SKM-1 (cell line): ENCODE data around the gene PKP1.

Source experiments
- DNase-seq: peaks from one replicate; lab custom pipeline; 2025; ENCODE audit not compliant: unreplicated experiment; lab: John Stamatoyannopoulos, UW

Gene PKP1

DNA sequence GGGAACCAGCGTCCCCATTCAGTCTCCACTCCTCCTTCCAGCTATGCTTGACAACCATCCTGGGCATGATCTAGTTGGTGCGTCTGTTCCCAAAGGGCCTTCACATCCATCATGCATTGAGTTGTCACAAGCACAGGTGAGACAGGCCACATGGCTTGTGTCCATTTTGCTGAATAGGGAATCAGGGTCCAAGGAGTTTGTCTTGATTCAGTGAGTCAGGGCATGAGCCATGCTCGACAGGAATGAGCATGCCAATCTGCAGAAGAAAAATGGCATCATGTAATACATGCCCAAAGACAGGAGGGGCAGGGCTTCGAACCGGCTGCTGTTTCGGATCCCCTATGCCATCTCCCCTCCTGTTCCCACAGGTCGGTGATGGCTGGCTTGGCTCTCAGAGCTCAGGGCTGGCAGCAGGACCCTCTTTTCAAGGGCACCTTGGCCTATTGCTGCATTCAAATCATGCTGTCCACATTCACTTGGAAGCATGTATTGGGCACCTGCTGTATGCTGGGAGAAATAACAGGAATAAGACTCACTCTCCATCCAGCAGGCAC lies 44.5 kb downstream of the PKP1 start:
- no peak for DNase-seq

- DNase-seq, result no peak
These were observed 45.3 kb downstream of the PKP1 start for GRCh38 chr1:201328576-201328975.

DNA sequence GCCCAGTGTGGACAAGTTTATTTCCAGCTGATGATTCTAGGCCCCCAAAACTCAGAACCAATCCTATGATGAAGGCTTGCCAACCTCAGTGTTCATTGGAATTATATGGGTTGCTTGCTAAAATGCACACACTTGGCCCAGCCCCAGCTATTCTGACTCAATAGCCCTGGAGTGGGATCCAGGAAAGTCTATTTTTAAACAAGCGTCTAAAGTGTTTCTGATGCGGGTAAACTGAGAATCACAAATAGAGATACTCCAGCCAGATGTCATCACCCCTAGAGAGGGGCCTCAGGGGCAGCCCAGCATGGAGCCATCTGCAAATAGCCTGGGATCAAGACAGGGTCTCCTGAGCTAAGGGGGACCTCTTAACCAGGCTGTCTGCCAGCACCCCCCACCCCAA lies 46.0 kb downstream of the PKP1 start:
- no peak for DNase-seq

DNA sequence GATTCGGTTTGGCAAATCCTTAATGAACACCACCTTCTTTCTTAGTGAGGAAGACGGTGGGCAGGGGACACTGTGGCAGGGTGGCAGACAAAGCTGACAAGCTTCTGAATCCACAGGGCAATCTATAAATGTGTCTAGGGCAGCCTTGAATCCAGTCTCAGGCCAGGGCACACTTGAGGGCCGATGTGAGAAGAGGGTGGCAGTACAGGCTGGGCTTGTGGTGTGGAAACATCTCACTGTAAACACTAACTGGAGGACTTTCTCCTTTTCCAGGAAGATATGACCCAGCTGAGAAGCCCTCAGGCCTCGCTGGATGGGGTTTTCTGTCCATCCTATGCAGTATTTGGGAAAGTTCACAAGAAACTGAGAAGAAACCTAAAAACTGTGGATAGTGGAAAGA lies 46.5 kb downstream of the PKP1 start:
- DNase-seq, result no peak

- DNase-seq, result no peak
These were observed 47.2 kb downstream of the PKP1 start for GRCh38 chr1:201330541-201330940.

DNA sequence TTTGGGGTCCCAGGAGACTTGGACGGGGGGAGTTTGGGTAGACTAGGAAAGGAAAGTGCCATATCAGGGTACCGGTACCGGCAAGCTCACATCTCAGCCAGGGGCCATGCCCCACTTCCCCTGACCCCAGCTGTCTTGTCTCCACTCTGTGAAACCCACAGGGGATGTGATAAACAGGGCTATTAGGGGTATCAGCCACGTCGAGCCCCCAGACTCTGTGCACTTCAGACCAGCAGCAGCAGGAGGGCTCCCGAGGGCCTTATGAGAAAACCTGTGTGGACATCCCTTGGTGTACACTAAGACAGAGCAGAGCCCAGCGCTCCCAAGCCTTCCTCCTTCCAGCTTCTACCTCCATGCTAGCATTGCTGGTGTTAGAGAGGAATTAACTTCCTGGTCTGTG lies 47.9 kb downstream of the PKP1 start:
- DNase-seq, result no peak

DNA sequence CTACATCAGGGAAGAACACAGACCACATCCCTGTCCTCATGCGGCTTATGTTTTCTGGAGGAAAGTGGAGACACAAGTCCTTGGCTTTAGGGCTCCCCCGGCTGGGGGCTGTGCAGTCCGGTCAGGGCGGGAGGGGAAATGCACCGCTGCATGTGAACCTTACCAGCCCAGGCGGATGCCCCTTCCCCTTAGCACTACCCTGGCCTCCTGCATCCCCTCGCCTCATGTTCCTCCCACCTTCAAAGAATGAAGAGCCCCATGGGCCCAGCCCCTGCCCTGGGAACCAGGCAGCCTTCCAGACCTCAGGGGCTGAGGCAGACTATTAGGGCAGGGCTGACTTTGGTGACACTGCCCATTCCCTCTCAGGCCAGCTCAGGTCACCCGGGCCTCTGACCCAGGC lies 48.7 kb downstream of the PKP1 start:
- no peak for DNase-seq

GRCh38 chr1:201332616-201333335 lies 49.5 kb downstream of the PKP1 start:
- no peak for DNase-seq

DNA sequence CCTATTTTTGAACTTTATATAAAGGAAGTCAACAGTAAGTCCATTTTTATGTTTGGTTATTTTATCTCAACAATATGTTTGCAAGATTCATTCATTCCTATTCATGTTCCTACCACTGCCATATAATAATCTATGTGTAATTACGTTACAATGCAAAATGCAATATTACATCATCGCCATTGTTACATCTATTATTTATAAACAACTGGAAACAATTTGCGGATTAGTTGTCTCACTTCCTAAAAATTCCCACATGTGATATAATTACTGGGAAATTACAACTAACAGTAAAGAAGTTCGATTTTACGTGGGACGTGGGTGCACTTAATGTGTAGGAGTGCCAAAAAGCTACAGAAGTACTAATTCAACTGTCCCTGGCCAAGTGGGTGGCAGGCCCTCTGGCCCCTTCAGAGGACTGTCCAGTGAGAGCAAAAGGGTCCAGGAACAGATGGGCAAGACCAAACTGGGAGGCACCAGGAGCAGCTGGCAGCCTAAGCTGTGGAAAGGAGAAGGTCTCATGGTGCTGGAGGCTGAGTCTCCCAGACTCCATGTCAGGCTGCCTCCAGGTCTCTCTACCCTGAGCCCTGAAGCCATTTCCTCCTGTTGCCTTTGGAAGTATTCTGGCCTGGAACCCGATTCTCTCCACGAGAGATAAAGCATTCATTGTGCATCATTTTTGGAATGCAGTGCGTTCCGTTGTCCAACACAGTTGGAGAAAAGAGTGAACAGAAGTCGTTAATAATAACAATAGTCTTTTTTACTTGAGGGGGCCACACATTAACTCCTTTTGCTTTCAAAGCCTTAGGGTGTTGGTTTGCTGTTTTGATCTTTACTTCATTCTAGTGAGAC lies 51.2 kb downstream of the PKP1 start:
- no peak for DNase-seq

- DNase-seq, result no peak
These were observed 52.0 kb downstream of the PKP1 start for GRCh38 chr1:201335174-201335870.

DNA sequence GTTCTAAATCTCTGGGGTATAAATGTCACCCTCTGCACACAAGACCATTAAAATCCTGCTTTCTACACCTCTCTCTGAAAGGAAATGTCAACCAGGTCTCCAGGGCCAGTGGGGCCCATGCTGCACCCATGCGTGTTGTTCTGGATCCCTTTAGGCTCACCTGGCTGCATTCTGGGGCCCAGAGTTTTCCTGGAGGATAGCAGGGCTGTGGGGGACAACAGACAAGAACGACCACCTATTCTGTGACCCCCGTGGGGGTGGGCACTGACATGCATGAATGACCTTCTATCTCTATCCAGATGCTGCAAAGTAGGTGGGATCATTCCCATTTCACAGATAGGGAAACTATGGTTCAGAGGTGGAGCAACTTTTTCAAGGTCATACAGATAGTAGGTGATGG lies 52.6 kb downstream of the PKP1 start:
- no peak for DNase-seq

DNA sequence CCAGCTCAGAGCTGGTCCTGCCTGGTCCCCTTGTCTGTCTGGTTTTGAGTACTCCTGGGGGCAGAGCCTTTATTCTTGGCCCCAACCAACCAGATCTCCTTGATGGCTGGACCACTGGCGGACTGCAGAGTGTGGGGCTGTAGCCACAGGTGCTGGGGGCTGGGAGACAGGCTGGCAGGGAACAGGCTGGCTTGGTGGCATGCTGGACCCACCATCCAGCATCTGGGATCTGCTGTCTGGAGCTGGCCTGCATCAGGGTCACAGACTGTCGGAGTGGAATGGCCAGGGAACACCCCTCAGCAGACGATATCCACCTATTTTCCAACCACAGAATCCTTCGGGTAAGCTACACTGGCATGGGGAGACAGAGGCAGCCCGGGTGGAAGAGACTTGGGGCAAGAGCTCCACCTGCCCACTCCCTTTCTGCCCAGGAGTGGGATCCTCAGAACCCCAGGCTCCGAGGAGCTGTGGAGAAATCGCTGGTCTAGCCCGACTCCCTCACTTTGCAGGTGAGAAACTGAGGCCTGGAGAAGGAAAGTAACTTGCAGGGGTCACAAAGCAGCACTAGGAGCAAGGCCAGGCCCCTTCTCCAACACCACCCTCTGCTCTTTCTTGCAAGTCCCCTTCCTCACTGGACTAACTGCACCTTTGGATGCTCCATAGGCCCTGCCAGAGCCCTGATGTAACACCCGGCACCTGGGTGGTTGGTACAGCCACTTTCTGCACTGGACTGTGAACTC lies 53.6 kb downstream of the PKP1 start:
- no peak for DNase-seq

DNA sequence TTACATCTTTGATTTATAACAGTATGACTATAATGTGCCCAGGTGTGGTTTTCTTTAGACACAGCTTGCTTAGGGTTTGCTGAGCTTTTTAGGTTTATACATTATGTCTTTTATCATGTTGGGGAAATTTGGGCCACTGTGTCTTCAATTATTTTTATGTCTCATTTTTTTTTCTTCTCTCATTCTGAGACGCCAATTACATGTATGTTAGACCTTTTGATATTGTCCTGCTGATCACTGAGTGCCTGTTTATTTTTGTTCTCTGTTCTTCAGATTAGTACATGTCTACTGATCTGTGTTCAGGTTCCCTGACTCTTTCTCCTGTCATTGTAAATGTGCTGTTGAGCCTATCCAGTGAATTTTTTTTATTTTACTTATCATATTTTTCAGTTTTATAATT lies 58.1 kb downstream of the PKP1 start:
- DNase-seq, result no peak

DNA sequence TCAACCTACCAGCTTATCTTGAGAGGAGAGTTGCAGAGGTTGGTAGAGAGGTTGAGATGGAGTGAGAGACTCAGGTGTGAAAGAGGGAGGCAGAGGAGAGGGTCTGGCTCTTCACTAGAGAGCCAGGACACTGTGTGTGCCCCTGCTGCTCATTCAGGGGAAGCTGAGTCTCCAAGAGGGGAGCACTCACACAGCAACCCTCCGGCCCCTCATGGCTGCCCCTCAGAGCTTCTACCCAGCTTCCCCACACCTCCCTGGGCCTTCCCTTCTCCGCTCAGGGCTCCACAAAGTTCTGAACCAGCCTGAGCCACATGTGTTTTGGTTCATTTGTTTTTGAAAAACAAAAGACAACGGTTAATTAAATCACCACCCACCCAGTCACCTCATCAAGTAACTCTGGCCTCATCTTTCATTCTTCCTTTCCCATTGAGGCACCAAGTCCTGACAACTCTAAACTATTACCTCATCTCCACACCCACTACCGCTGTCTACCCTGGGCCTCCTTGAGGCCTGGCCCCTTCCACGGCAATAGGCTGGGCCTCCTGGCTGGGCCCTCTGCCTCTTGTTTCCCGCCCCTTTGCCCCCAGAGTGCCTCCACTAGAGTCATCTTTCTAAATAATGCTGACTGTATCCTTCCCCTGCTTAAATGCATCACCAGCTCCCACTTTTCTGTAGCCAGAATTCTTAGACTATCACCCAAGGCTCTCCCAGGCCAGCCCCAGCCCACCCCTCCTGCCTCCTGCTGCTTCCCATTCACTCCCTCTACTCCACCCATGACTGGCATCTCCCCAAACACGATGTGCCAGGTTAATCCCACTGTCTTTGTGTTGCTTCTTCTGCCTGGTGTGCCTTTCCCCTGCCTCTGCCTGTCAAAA lies 61.1 kb downstream of the PKP1 start:
- no peak for DNase-seq

GRCh38 chr1:201345081-201345355 lies 61.7 kb downstream of the PKP1 start:
- no peak for DNase-seq

DNA sequence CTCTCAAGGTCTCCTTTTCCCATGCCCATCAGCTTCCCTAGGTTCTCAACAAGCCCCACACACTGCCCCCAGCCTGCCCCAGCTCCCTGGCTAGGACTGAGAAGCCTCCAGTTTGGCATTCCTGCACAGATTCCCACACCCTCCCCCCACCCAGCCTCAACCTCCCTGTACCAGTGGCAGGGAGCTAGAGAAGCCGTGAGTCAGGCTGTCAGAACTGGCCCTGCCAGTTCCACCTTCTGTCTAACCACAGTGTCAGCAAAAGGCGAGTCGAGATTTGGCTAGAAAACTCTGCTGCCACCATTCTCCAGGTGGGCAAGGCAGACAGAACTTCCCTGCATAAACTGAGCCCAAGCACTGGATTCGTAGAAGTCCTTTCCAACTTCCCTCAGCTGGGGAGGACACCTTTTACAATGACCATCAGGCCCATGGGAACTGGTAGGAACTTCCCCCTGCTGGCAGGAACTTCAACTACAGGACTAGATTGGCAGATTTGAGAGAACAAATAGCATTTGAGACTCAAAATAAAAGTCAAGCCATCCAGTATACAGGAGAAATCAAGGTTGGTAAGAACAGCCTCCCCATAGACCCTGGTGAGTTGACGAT lies 63.1 kb downstream of the PKP1 start:
- peak; percentile 44 for DNase-seq

DNA sequence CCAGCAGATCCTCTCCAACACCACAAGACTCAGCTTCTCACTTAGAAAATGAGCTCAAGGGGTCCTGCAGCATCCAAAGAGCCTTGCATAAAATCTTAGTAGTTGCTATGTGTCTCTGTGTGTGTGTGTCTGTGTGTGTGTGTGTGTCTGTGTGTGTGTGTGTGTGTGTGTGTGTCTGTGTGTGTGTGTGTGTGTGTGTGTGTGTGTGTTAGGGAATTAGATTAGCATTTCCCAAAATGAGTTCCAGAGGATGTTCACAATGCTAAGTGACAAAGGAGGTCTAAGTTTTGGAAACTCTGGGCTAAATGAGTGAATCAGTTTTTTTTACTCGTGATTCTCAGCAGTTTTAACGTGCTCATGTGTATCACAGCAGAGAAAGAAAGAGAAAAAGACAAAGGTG lies 63.7 kb downstream of the PKP1 start:
- DNase-seq, result no peak

GRCh38 chr1:201347498-201348210 lies 64.3 kb downstream of the PKP1 start:
- DNase-seq, result no peak

- peak; percentile 70 for DNase-seq
These were observed 64.9 kb downstream of the PKP1 start for GRCh38 chr1:201348211-201348566.
